ENCODE data around the gene UBA52. TPM values are rescaled to one million over a fixed set of nuclear protein-coding genes. Genes with fewer than 3 reads are reported as not detected.

UBA52 gene
- total and polyA plus RNA-seq, 4 experiments from 2014 or later = 1,135 to 1,978 (median 1,827) TPM

Other genes with a start within 250 kb of the UBA52 start
- 10 to 100 TPM; 64.2 to 65.0 TPM for gene LSM4, start 248.8 kb upstream of the UBA52 start, total RNA-seq
- gene LSM4, start 248.8 kb upstream of the UBA52 start, polyA plus RNA-seq = 100 to 1,000 TPM; 121 to 164 TPM
- gene PGPEP1, start 231.3 kb upstream of the UBA52 start, total RNA-seq = 10 to 100 TPM; 46.2 to 49.2 TPM
- 1 to 10 TPM; 6.8 to 8.0 TPM for gene PGPEP1, start 231.3 kb upstream of the UBA52 start, polyA plus RNA-seq
- gene GDF15, start 185.7 kb upstream of the UBA52 start, total RNA-seq = 1 to 10 TPM; 1.2 TPM
- gene GDF15, start 185.7 kb upstream of the UBA52 start, polyA plus RNA-seq = not detected
- under 1 TPM; 0.73 to 0.91 TPM for gene LRRC25, start 174.2 kb upstream of the UBA52 start, total RNA-seq
- gene LRRC25, start 174.2 kb upstream of the UBA52 start, polyA plus RNA-seq = under 1 TPM in 1 of 2 donors, not detected in 1; 0.07 TPM
- gene SSBP4, start 152.5 kb upstream of the UBA52 start, total RNA-seq = 10 to 100 TPM; 71.3 to 73.4 TPM
- gene SSBP4, start 152.5 kb upstream of the UBA52 start, polyA plus RNA-seq = 100 to 1,000 TPM in 1 of 2 donors, 10 to 100 TPM in 1; 81.5 to 108 TPM
- gene ISYNA1, start 133.7 kb upstream of the UBA52 start, total RNA-seq = 10 to 100 TPM; 37.1 to 43.2 TPM
- 10 to 100 TPM; 27.5 to 36.3 TPM for gene ISYNA1, start 133.7 kb upstream of the UBA52 start, polyA plus RNA-seq
- gene ELL, start 49.8 kb upstream of the UBA52 start, total RNA-seq = 10 to 100 TPM; 34.9 to 35.9 TPM
- 10 to 100 TPM in 1 of 2 donors, 1 to 10 TPM in 1; 6.5 to 16.7 TPM for gene ELL, start 49.8 kb upstream of the UBA52 start, polyA plus RNA-seq
- 100 to 1,000 TPM; 231 to 249 TPM for gene FKBP8, start 28.3 kb upstream of the UBA52 start, total RNA-seq
- 100 to 1,000 TPM in 1 of 2 donors, 10 to 100 TPM in 1; 82.4 to 130 TPM for gene FKBP8, start 28.3 kb upstream of the UBA52 start, polyA plus RNA-seq
- 10 to 100 TPM; 95.3 to 95.6 TPM for gene KXD1, start 14.0 kb upstream of the UBA52 start, total RNA-seq
- gene KXD1, start 14.0 kb upstream of the UBA52 start, polyA plus RNA-seq = 10 to 100 TPM; 88.8 to 94.3 TPM
- 100 to 1,000 TPM; 150 to 154 TPM for gene REX1BD, start 16.9 kb downstream of the UBA52 start, total RNA-seq
- gene REX1BD, start 16.9 kb downstream of the UBA52 start, polyA plus RNA-seq = 100 to 1,000 TPM; 148 to 156 TPM
- not detected for gene CRLF1, start 34.9 kb downstream of the UBA52 start, total RNA-seq
- gene CRLF1, start 34.9 kb downstream of the UBA52 start, polyA plus RNA-seq = under 1 TPM in 1 of 2 donors, not detected in 1; 0.70 TPM
- not detected for gene TMEM59L, start 41.0 kb downstream of the UBA52 start, total RNA-seq
- not detected for gene TMEM59L, start 41.0 kb downstream of the UBA52 start, polyA plus RNA-seq
- 10 to 100 TPM; 13.4 to 14.8 TPM for gene KLHL26, start 65.2 kb downstream of the UBA52 start, total RNA-seq
- 1 to 10 TPM; 4.4 to 7.8 TPM for gene KLHL26, start 65.2 kb downstream of the UBA52 start, polyA plus RNA-seq
- gene CRTC1, start 111.8 kb downstream of the UBA52 start, total RNA-seq = 10 to 100 TPM; 19.6 to 20.8 TPM
- gene CRTC1, start 111.8 kb downstream of the UBA52 start, polyA plus RNA-seq = 1 to 10 TPM in 1 of 2 donors, not detected in 1; 1.7 TPM
- gene COMP, start 219.4 kb downstream of the UBA52 start, total RNA-seq = not detected
- gene COMP, start 219.4 kb downstream of the UBA52 start, polyA plus RNA-seq = not detected